Measurements from ENCODE around the gene DOCK4.

Gene DOCK4

DNA sequence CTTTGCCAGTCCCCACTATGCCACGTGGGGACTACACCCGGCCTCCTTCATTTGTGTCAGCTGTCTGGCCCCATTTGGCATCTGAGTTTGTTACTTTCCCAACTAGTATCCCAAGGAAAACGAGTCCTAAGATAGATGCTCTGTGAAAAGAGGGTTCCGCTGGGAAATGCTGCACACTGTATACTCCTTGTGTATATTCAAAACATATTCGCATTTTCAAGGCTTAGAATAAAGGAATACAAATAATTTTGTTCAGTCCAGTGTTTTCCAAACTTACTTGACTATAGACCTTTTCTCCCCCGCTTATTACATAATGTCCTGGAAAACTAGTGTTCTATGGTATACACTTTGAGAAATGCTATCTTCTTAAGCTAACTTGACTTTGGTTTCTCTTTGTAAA lies 476.1 kb downstream of the DOCK4 start:
- DNase-seq (ENCODE audit: low read depth) = no peak
- no peak overlapping the region for H3K4me3 ChIP-seq (ENCODE audit: control insufficient read depth, low read depth, low read length)
- no peak for TF ChIP-seq CTCF (IDR thresholded peaks at IDR 0.05; ENCODE audit: control insufficient read depth, insufficient read depth, low read depth, low read length, missing control alignments)

GRCh38 chr7:111729483-111729882 lies 476.7 kb downstream of the DOCK4 start:
- no peak for DNase-seq (ENCODE audit: low read depth)

GRCh38 chr7:111728635-111728995 lies 477.6 kb downstream of the DOCK4 start:
- no peak overlapping the region for H3K4me3 ChIP-seq (ENCODE audit: control insufficient read depth, low read depth, low read length)
- no peak for TF ChIP-seq CTCF (IDR thresholded peaks at IDR 0.05; ENCODE audit: control insufficient read depth, insufficient read depth, low read depth, low read length, missing control alignments)
- no peak for DNase-seq (ENCODE audit: low read depth)

More at GRCh38 chr7:111729483-111729882, 476.7 kb downstream of the DOCK4 start:
- no peak overlapping the region for H3K4me3 ChIP-seq (ENCODE audit: control insufficient read depth, low read depth, low read length)
- no peak for TF ChIP-seq CTCF (IDR thresholded peaks at IDR 0.05; ENCODE audit: control insufficient read depth, insufficient read depth, low read depth, low read length, missing control alignments)

DNA sequence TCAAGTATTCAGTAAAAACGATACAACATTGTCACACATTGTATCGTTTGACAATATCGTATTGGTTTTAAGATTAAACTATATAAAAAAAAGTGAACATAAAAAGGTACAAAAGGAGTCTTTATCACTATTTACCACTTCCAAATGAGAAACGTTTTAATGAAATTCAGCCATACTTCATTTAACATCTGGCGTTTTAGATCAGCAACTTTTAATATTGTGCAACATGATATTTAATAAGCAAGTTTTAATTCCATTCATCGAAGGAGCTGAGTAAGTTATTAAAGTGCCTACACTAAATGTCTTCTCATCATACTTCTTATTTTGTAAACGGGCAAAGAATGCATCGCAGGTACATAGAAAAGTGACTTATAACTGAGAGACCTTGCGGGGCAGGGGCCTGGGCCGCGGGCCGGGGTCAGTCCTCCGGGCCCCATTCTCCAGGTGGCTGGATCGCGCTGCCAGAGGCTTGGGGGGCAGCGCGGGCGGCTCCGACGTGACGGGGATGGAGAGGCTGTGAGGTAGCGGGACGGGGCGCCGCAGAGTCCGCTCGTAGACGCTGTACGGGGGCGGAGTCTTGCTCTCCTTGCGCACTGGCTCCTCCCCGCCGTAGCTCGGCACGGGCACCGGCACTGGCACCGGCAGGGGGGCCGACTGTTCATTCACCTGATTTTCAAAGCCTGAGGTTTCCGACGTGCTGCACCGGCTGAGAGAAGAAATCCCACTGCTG lies 478.1 kb downstream of the DOCK4 start:
- H3K4me3 ChIP-seq (ENCODE audit: control insufficient read depth, low read depth, low read length) = no peak overlapping the region
- no peak for TF ChIP-seq CTCF (IDR thresholded peaks at IDR 0.05; ENCODE audit: control insufficient read depth, insufficient read depth, low read depth, low read length, missing control alignments)
- no peak for DNase-seq (ENCODE audit: low read depth)

GRCh38 chr7:111718886-111719285 lies 487.3 kb downstream of the DOCK4 start:
- no peak for DNase-seq (ENCODE audit: low read depth)
- TF ChIP-seq CTCF (IDR thresholded peaks at IDR 0.05; ENCODE audit: control insufficient read depth, insufficient read depth, low read depth, low read length, missing control alignments) = no peak
- no peak overlapping the region for H3K4me3 ChIP-seq (ENCODE audit: control insufficient read depth, low read depth, low read length)

DNA sequence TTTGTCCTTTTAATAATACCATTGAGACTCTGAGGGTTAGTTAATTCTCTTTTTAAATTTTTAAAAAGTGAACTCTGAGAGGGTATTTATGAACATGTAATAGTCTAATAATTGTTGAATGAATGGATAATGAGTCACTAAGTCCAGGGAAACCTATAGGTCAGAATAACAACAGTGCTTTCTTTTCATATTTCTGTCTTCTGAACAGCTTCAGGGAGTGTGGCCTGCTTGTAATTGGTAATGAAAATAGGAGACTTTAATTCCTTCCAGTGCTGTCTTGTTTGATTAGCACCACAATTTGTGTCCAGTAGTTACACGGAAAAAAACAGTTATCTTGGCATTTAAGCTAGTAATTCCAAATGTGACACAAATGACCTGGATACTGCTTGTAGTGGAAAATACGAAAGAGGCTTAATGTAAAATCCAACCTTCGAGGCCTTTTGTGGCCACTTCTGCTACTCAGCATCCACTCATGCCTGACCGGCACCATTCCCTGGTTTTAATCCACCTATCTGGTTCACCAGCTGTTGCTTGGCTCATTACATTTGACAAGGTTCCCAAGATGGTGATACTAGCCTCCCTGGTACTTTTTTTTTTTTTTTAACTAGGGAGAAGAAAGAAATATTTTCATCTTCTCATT lies 494.7 kb downstream of the DOCK4 start:
- H3K4me3 ChIP-seq (ENCODE audit: control insufficient read depth, low read depth, low read length) = no peak overlapping the region
- no peak for TF ChIP-seq CTCF (IDR thresholded peaks at IDR 0.05; ENCODE audit: control insufficient read depth, insufficient read depth, low read depth, low read length, missing control alignments)
- DNase-seq (ENCODE audit: low read depth) = no peak
